Activated CD4-positive, alpha-beta memory T cell treated with anti-CD3 and anti-CD28 coated beads, Interleukin-2, amount 10 ng/mL, durations not matched to agents 7 days and 5 days (primary cell): ENCODE data around the gene ZMIZ1. TPM values are rescaled to one million over a fixed set of nuclear protein-coding genes. Genes with fewer than 3 reads are reported as not detected.

ENCODE experiments used
- CTCF ChIA-PET: fragments of 350-600 bp; sonication (Branson Sonifier 250); formaldehyde crosslinking; loops from one replicate; lab custom pipeline; 2021; ENCODE audit warnings: antibody characterized with exemption, inconsistent platforms; lab: Charles Lee
- POLR2A ChIA-PET: fragments of 350-600 bp; sonication (Branson Sonifier 250); formaldehyde crosslinking; loops from one replicate; lab custom pipeline; 2021; ENCODE audit warnings: antibody characterized with exemption; lab: Charles Lee
- DNase-seq: peaks from one replicate; pipeline ENCODE4 v3.0.0-alpha.2; 2020
- H3K27ac Mint-ChIP-seq: one replicate; pipeline ENCODE4 v1.8.0; 2021; ENCODE audit warnings: mild to moderate bottlenecking, mixed read lengths
- H3K27me3 Mint-ChIP-seq: one replicate; pipeline ENCODE4 v1.8.0; 2021; ENCODE audit warnings: mixed read lengths
- H3K36me3 Mint-ChIP-seq: one replicate; pipeline ENCODE4 v1.8.0; 2021; ENCODE audit warnings: low read depth, mixed read lengths
- H3K4me1 Mint-ChIP-seq: one replicate; pipeline ENCODE4 v1.8.0; 2021; ENCODE audit warnings: mixed read lengths
- H3K4me3 Mint-ChIP-seq: one replicate; pipeline ENCODE4 v1.8.0; 2021; ENCODE audit warnings: mild to moderate bottlenecking, mixed read lengths
- H3K9me3 Mint-ChIP-seq: one replicate; pipeline ENCODE4 v1.8.0; 2021; ENCODE audit warnings: mixed read lengths
- total RNA-seq, 2 experiments: library from RNA; stranded (reverse); gene quantifications; one replicate each; pipeline ENCODE4 v1.2.3, GENCODE V29; 2021

ZMIZ1 gene
- total RNA-seq, 2 experiments from 2014 or later, result 46.9 to 47.0 TPM

DNA sequence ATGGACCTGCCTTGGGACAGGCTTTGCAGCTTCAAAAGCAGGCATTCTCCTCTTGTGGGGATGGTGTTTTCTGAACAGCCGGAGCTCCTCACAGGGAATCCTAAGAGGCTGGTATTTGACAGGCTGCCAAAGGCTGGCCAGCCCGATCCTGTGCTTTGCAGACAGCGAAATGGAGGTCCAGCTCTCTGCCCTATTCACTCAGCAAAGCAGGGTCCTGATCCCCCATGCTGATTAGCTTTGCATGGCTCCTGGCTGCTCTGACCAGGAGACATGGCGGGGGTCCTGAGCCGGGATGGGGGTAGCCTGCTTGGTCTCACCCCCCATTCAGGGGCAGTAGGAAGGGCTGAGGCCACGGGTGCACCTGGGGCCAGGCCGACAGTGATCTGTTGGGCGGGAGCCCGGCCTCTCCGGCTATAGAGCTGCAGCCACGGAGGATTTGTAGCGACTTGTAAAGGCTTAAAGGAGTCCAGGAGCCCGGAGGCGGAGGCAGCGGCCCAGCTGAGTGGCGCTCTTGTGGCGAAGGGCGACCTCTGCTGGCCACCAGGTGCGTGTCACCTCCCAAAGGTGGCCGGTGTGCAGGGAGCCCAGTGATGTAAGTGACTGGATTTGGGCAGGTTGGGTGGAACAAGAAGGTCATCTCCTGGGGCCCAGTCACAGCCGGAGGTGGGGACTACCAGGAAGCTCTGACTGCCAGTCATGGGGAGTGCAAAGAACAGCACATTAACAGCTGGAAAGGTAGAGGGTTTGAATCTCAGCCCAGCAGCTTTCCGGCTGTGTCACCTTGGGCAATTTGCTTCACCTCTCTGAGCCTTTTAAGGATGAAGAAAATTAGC is 126.5 kb downstream of the ZMIZ1 start:
- H3K4me3 Mint-ChIP-seq, result no peak overlapping the region
- no peaks in the 10 kb centered on the region for H3K27me3 Mint-ChIP-seq
- DNase-seq, result peak; percentile 82
- H3K9me3 Mint-ChIP-seq, result no peaks in the 10 kb centered on the region
- CTCF ChIA-PET, result interaction anchor here (0.5 to 4.7 kb wide), 49 partner anchors 8 to 1158 kb away, joined by 3 to 27 read pairs (median 4); no protein-coding TSS in a partner anchor
- no peak overlapping the region for H3K27ac Mint-ChIP-seq
- POLR2A ChIA-PET, result interaction anchor here (1.1 kb wide), 1 partner anchor 129 kb away, joined by 3 read pairs; no protein-coding TSS in a partner anchor
- no peaks in the 10 kb centered on the region for H3K4me1 Mint-ChIP-seq
- no peaks in the 10 kb centered on the region for H3K36me3 Mint-ChIP-seq

DNA sequence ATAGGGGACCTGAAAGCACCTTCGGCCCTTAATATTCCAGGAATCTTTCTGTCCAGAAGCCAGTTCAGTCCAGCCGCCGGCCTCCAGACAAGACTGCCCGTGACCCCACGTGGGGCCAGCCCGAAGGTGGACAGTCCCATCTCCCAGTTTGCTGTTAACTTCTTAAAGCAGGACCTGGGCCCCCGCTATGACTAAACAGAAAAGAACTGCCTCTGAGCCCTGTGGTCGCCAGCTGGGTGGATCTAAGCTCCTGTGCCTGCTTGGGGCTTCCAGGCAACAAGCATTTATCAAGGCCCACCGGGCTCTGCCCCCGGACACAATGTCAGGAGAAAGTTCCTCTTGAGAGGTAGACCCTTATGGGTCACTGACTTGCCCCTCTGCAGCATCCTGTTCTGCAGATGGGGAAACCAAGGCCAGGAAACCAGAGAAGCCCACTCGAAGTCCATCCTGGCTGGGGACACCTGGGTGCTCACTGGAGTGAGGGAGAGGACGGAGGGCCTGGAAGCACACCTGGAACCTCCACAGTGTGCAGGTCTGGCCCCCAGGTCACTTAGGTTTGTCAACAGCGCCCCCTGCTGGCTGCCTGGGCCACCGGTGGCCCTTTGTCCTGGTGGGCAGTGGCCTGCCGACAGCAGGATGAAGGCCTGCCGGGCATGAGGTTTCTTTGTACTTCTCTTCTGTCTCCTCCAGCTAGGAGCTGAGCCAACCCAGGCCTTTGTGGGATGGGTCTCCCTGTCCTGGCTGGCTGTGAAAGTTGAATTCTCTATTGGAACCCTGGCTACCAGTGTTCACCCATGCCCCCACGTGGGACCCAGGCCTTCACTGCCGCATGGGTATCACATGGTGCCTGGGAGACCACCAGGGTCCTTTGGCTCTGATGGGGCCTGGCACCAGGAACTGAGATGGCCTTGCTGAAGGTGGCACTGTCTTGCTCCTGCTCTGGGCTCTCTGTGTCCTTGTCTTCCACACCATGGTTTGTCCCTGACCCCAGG is 128.0 kb downstream of the ZMIZ1 start:
- H3K9me3 Mint-ChIP-seq, result no peaks in the 10 kb centered on the region
- H3K36me3 Mint-ChIP-seq, result no peaks in the 10 kb centered on the region
- no peak overlapping the region for H3K4me3 Mint-ChIP-seq
- CTCF ChIA-PET, result interaction anchor here (0.6 to 4.7 kb wide), 24 partner anchors 8 to 1150 kb away, joined by 3 to 27 read pairs (median 4); no protein-coding TSS in a partner anchor
- peak; percentile 77 for DNase-seq
- H3K4me1 Mint-ChIP-seq, result no peaks in the 10 kb centered on the region
- POLR2A ChIA-PET, result no interaction called here
- H3K27me3 Mint-ChIP-seq, result no peaks in the 10 kb centered on the region
- no peak overlapping the region for H3K27ac Mint-ChIP-seq

DNA sequence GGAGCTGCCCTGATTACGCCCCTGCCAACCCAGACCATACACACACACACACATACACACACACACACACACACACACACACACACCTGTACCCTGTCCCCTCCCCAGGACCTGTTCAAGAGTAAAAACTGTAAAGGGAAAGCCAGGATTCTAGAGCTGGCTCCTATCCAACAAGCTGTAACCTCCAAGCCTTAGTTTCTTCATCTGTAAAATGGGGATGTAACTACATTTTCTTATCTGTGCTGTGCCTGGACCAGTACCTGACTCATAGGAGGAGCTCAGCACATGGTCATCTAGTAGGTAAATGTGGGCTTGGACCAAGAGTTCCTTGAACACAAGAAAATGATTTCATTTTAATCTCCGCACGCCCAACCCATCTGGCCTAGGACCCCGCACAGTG is 128.8 kb downstream of the ZMIZ1 start:
- ChIA-PET POLR2A (no interaction called here), CTCF (interaction anchor here (0.5 to 4.7 kb wide), 13 partner anchors 9 to 1151 kb away, joined by 3 to 27 read pairs (median 3); no protein-coding TSS in a partner anchor)
- Mint-ChIP-seq H3K27me3 (no peaks in the 10 kb centered on the region), H3K27ac (no peak overlapping the region), H3K4me1 (no peaks in the 10 kb centered on the region), H3K4me3 (no peak overlapping the region), H3K36me3 (no peaks in the 10 kb centered on the region), H3K9me3 (no peaks in the 10 kb centered on the region)
- DNase-seq, result no peak

DNA sequence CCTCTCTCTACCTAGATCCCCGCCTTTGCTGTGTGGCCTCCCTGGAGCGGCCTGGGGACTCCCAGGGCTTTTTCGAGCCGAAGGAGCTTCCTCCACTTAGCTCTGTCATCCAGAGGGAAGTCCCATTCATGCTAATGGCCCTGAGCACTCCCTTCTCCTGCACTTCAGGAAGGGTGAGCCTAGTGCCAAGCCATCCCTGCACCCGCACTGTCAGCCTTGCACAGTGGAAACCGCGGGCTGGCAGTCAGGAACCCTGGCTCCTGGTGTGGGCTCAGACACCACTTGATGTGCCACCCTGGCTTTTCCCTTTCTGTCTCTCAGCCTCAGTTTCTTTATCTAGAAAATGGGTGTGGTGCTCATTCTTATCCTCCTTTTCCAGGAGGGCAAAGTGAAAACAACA is 131.6 kb downstream of the ZMIZ1 start:
- Mint-ChIP-seq H3K36me3 (no peaks in the 10 kb centered on the region), H3K27me3 (no peaks in the 10 kb centered on the region), H3K4me1 (no peaks in the 10 kb centered on the region), H3K4me3 (no peak overlapping the region), H3K27ac (no peak overlapping the region), H3K9me3 (no peaks in the 10 kb centered on the region)
- POLR2A ChIA-PET, result no interaction called here
- no peak for DNase-seq
- CTCF ChIA-PET, result no interaction called here

DNA sequence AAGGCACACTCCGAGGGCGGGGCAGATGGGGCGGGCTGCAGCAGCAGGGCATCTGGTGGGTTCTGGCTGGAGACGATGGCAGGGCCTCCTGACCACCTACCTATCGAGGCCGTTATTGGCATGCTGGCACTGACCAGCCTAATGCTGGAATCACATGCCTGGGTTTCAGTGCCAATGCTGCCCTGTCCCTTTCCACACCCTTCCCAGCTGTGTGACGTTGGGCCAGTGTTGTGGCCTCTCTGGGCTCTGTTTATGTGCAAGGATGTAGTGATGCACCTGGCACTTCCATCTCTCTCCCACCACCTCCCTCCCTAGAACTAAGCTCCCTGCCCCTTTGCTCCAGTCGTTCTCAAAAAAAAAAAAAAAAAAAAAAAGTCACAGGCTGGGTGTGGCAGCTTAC is 132.9 kb downstream of the ZMIZ1 start:
- Mint-ChIP-seq H3K27ac (no peak overlapping the region), H3K9me3 (no peaks in the 10 kb centered on the region), H3K4me1 (no peaks in the 10 kb centered on the region), H3K36me3 (no peaks in the 10 kb centered on the region), H3K27me3 (no peaks in the 10 kb centered on the region), H3K4me3 (no peak overlapping the region)
- CTCF ChIA-PET, result interaction anchor here (0.7 to 1.4 kb wide), 2 partner anchors 421 to 536 kb away, joined by 3 to 4 read pairs; no protein-coding TSS in a partner anchor
- POLR2A ChIA-PET, result no interaction called here
- no peak for DNase-seq

DNA sequence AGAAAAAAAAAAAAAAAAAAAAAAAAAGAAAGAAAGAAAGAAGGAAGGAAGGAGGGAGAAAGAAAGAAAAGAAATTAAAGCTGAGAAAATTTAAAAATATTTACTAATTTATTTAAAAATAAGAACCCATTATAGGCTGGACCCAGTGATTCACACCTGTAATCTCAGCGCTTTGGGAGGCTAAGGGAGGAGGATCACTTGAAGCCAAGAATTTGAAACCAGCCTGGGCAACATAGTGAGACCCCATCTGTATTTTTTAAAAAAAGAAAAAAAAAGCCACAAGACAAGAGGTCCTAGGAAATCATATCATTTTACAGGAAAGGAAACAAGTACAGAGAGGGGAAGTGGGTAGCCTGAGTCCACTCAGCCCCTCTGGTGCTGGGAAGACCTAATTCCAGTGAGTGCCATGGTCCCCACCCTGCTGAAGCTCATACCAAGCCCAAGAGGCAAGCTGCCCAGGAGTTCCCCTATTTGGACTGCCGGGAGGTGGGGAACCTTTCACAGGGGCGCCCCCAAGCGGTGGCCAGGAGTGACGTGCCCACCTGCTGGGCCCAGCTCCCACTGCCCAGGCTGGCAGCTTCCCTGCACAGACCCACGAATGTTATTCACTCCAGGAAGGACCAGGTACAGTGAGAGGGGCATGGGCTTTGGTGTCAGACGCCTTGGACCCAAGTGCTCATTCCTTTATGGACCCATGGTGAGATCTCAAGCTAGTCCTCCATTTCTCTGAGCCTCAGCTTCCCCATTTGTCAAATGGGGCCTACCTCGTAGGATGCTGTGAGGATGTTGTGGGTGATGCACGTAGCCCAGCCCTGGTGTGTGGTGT is 133.6 kb downstream of the ZMIZ1 start:
- DNase-seq, result peak; percentile 52
- Mint-ChIP-seq H3K27me3 (no peaks in the 10 kb centered on the region), H3K36me3 (no peaks in the 10 kb centered on the region), H3K4me1 (no peaks in the 10 kb centered on the region), H3K4me3 (no peak overlapping the region), H3K27ac (no peak overlapping the region), H3K9me3 (no peaks in the 10 kb centered on the region)
- ChIA-PET POLR2A (no interaction called here), CTCF (interaction anchor here (0.7 to 1.5 kb wide), 7 partner anchors 8 to 537 kb away, joined by 3 to 4 read pairs (median 3); no protein-coding TSS in a partner anchor)

DNA sequence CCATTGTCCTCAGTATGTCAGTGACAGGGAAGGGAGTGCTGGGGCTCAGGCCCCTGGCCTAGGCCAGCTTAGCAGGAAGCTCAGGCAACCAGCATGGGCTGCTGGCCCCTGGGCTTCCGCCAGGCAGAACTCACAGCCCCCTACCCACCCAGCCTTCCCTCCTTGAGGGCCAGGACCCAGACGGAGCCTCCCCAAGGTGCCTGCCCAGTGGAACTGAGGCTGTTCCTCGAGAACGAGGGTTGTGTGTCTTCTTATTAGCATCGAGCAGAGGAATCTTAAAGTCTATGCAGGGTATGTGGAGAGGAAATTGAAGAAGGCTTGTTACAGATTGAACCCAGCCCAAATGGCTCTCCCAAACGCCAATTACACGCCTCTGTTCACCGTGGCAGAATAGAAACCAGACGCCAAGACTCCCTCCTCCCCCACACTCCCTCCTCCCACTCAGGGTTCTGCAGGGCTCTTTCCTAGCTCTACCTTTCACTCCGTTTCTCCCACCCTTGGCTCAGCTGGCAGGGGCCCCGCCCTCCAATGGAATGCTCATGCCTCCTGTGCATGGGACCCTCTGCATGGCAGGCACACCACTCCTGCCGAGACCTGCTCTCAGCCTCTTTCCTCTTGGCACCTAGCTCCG is 134.4 kb downstream of the ZMIZ1 start:
- ChIA-PET CTCF (interaction anchor here (1.0 to 1.5 kb wide), 7 partner anchors 8 to 538 kb away, joined by 3 to 4 read pairs (median 3); no protein-coding TSS in a partner anchor), POLR2A (no interaction called here)
- Mint-ChIP-seq H3K4me3 (no peak overlapping the region), H3K9me3 (no peaks in the 10 kb centered on the region), H3K36me3 (no peaks in the 10 kb centered on the region), H3K27me3 (no peaks in the 10 kb centered on the region), H3K27ac (no peak overlapping the region), H3K4me1 (no peaks in the 10 kb centered on the region)
- no peak for DNase-seq

DNA sequence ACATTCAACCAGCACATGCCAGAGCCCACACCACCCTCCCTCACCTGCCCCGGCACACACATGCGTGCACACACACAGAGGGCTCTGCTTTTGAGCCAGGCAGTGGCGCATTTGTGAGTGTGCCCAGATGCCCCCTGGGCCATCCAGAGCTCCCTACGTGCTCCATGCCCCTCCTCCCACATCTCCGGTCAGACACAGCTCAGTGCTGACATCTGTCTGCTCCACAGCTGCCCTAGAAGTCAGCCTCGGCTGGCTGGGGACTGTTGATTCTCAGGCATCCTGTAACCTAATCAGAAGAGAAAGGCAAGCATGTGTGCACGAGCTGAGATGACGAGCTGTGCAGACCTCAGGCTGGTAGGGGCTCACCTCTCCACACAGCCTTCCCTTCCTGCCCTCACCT is 135.1 kb downstream of the ZMIZ1 start:
- ChIA-PET CTCF (interaction anchor here (1.4 to 1.5 kb wide), 2 partner anchors 9 to 13 kb away, joined by 3 to 8 read pairs; no protein-coding TSS in a partner anchor), POLR2A (no interaction called here)
- no peak for DNase-seq
- Mint-ChIP-seq H3K36me3 (no peaks in the 10 kb centered on the region), H3K27ac (no peak overlapping the region), H3K9me3 (no peaks in the 10 kb centered on the region), H3K27me3 (no peaks in the 10 kb centered on the region), H3K4me1 (no peaks in the 10 kb centered on the region), H3K4me3 (no peak overlapping the region)

DNA sequence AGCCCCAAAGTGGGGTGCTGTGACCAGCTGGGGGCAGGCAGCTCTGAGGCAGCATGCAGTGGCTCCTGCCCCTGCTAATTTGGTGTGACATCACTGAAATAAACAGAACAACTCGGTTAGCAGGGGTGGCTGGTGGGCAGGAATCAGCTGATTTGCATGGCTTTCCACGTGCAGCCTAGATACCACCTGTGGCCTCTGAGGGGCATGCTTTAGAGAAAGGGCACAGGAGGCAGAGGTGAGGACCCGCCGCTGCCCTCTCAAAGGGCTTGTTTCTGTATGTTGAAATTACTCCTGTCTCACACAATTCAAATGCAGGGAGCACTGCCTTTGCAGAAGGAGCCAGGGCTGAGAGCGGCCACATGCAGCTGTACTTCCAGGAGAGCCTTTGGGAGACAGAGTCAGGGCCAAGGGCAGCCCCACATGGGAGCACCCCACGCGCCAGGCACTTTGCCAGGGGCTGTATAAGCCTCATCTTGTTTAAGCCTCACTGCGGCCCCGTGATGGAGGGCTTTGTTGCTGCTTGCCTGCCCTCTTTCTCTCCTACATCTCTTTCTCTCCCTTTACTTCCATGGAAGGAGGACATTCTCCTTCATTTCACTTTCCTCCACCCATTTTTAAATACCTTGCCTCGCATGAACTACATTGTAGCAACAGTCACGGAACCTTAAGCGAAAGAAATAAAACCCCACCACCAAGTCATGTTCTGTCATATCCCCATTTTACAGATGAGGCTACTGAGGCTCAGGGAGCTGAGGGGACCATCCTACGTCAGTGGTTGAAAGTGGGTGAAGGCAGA is 137.7 kb downstream of the ZMIZ1 start:
- Mint-ChIP-seq H3K9me3 (no peaks in the 10 kb centered on the region), H3K36me3 (no peaks in the 10 kb centered on the region), H3K27ac (no peak overlapping the region), H3K4me1 (no peaks in the 10 kb centered on the region), H3K27me3 (no peaks in the 10 kb centered on the region), H3K4me3 (no peak overlapping the region)
- ChIA-PET POLR2A (no interaction called here), CTCF (interaction anchor here (1.3 kb wide), 1 partner anchor 12 kb away, joined by 3 read pairs; no protein-coding TSS in a partner anchor)
- DNase-seq, result no peak

DNA sequence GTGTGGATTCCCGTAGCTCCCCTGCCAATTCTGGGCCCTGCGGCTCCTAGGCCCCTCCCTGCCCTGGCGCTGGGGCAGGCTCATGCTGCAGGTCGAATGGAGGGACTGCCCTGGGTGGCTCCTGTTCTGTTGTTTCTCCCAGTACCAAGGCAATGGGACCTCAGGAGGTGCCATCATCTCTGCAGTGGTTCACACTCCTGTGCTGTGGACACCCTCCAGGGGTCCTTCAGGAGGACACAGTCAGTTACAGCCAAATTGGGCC is 138.3 kb downstream of the ZMIZ1 start:
- no peaks in the 10 kb centered on the region for H3K4me1 Mint-ChIP-seq
- no peak overlapping the region for H3K4me3 Mint-ChIP-seq
- ChIA-PET CTCF (interaction anchor here (1.0 kb wide), 1 partner anchor 12 kb away, joined by 3 read pairs; no protein-coding TSS in a partner anchor), POLR2A (no interaction called here)
- no peaks in the 10 kb centered on the region for H3K27me3 Mint-ChIP-seq
- no peaks in the 10 kb centered on the region for H3K9me3 Mint-ChIP-seq
- no peak for DNase-seq
- no peaks in the 10 kb centered on the region for H3K36me3 Mint-ChIP-seq
- no peak overlapping the region for H3K27ac Mint-ChIP-seq

DNA sequence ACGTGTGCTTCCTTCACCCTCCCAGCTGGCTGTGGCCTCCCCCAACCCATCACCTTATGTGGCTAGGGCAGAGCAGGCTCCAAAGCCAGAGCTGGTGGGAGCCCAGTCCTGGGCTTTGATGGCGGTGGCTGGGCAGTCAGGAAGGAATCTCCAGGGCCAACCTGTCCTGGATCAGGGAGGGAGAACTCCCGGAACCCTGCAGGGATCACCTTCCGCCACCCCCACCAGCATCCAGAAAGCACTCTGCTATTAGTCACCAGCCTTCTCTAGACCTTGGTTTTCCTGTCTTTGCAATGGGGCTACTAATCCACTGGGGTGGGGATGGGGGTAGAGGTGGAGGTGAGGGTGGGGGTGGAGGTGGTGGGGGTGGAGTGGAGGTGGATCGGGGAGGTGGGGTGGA is 139.0 kb downstream of the ZMIZ1 start:
- Mint-ChIP-seq H3K27ac (no peak overlapping the region), H3K27me3 (no peaks in the 10 kb centered on the region), H3K4me1 (no peaks in the 10 kb centered on the region), H3K36me3 (no peaks in the 10 kb centered on the region), H3K4me3 (no peak overlapping the region), H3K9me3 (no peaks in the 10 kb centered on the region)
- POLR2A ChIA-PET, result no interaction called here
- CTCF ChIA-PET, result interaction anchor here (1.0 kb wide), 1 partner anchor 13 kb away, joined by 3 read pairs; no protein-coding TSS in a partner anchor
- no peak for DNase-seq
